A172 (cell line): ENCODE results near the gene CHD6. TPM values are rescaled to one million over a fixed set of nuclear protein-coding genes. Genes with fewer than 3 reads are reported as not detected.

ENCODE experiments used
- DNase-seq: peaks from one replicate; pipeline ENCODE4 v3.0.0-alpha.2; 2015; ENCODE audit warnings: low spot score
- total RNA-seq: library from RNA; depleted of rRNA; stranded (reverse); fragments of >200 nt; shearing (Covaris generic); gene quantifications from 2 replicates; pipeline ENCODE4 v1.2.3, GENCODE V29; 2014

The CHD6 gene
- total RNA-seq, 1 experiment from 2014 or later = 17.0 TPM

DNA sequence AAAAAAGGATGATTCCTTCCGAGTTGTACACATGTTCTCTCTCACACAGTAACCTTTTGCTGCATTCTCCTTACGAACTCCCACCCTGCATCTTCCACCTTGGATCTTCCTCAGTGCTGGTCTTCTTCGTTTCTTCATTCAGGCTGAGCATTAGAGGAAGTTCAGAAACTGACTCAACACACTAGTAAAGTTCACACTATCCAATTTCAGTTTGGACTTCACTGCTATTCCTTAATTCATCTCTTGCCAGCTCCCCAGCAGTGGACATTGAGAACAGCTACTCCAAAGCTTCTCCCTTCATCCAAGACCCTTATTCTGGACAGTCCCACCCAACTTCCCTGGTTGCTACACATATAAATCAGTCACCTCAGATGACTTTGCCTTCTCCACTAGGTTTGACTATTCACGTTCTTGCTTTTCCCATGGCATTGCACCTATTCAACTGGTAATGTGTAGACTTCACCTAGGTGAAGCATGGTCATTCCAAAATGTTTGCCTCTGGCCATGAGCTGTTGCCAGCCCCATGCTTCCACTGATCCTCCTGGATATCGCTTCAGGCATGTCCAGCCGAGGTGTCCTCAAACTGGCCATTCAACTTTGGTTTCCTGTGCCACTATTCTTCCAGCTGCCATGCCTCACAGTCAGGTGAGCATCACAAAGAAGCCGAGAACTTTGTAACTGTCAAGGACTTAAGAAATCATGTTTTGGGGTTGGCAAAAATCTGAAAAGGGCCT, 147.6 kb downstream of the CHD6 start:
- DNase-seq = no peak

- no peak for DNase-seq
Measured at GRCh38 chr20:41469868-41470267, 148.3 kb downstream of the CHD6 start.

GRCh38 chr20:41468994-41469600, 149.1 kb downstream of the CHD6 start:
- DNase-seq = no peak

GRCh38 chr20:41467690-41468089, 150.5 kb downstream of the CHD6 start:
- DNase-seq = no peak

- DNase-seq = no peak
Measured at GRCh38 chr20:41467220-41467619, 151.0 kb downstream of the CHD6 start.

DNA sequence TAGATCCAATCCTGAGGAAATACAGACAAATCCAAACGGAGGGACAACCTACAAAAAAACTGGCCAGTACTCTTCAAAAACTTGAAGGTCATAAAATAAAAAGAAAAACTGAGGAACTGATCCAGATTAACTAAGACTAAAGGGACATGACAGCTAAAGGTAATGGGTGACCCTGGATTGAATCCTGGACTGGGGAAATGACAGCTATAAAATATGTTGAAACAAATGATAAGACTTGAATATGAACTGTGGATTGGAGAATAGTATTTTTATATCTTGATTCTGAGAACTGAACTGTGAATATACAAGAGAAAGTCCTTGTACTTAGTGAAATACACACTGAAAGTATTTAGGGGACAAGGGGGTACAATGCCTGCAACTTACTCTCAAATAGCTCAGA, 154.6 kb downstream of the CHD6 start:
- DNase-seq = no peak

- DNase-seq = no peak
Measured at GRCh38 chr20:41462372-41463161, 155.6 kb downstream of the CHD6 start.

DNA sequence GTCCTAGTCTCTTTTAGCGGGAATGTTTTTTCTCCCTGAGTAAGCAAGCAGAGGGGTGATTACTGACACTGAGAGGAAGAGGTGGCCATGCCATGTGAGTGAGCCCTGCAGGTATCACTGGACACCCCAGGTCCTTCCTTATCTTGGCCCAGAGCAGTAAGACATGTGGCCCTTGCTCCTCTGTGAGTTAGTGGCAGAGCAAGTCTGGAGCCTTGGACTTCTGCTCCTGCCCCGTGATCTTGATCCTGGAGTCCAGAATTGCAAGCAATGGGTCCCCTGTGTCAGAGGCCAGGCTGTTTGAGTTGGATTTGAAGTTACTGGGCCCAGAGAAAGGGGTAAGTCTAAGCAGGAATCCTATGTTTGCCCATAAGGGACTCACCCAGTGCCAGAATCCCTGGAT, 159.4 kb downstream of the CHD6 start:
- no peak for DNase-seq

DNA sequence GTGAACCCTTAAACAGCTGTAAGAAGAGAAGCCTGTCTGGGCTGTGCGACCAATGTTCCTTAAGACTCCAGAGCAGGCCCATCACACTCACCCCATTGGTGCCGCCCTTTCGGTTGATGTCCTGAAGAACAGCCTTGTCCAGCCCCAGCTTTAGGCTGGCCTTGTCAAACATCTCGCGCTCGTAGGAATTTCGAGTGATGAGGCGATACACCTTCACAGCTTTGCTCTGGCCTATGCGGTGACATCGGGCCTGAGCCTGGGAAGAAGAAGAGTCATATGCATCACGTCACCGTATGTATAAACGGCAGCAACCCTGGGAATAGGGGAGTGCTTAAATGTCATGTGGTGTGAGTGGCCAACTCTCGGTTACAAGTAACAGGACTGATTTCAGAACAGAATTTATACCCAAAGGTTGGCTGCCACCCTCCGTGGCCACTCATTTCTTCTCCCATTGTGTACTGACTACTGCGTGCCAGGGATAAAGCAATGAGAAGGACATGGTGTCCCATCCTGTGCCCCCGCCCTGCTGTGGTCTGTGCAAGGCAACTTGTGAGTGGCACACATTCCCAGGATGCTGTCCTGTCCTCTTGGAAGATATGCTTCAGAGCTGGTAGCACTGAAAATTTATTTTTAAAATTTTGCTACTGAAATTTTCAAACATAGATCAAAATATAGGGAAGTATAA, 160.9 kb downstream of the CHD6 start:
- DNase-seq = no peak

- DNase-seq = no peak
Measured at GRCh38 chr20:41456351-41456750, 161.8 kb downstream of the CHD6 start.

GRCh38 chr20:41454250-41454649, 163.9 kb downstream of the CHD6 start:
- no peak for DNase-seq

DNA sequence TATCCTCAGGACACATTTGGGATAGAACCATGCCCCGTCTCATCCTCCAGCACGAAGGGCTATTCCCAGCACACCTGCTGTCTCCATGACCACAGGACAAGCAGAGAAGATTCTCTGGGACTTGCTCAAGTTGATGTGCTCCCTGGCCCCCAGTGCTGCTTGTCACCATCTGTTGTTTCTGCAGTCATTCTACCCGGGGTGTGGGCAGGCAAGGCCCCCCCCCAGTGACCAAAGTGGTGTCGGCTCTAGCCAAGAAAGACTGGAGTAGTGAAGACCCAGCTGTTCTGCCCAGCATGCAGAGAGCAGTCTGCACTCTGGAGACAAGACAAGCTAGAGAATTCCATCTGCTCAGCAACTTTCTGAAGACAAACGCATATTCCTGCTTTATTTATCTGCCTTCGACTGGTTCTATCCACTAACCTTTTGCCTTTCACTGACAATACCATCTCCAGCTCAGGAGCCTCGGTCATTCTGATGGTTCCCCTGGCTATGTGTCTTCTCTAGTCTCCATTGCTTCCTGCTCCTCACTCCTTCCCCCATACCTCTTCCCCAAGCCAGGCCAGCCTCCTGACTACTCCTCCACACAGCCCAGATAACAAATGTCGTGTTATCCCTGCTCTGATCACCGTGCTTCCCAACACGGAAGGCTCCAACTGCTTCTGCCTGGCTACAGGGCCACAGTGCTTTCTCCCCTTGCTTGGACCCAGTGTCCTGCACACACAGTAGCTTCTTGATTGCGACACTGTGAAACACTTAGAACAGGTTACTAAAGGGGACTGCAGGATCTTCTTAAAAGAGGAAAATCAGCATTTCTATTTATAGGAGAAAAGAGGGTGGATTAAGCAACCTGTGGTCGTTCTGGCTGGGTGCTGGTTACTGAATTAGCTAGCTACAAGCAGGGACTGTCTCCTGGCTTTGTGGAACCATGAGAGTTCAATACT, 164.9 kb downstream of the CHD6 start:
- no peak for DNase-seq

- no peak for DNase-seq
Measured at GRCh38 chr20:41452226-41452625, 166.0 kb downstream of the CHD6 start.

DNA sequence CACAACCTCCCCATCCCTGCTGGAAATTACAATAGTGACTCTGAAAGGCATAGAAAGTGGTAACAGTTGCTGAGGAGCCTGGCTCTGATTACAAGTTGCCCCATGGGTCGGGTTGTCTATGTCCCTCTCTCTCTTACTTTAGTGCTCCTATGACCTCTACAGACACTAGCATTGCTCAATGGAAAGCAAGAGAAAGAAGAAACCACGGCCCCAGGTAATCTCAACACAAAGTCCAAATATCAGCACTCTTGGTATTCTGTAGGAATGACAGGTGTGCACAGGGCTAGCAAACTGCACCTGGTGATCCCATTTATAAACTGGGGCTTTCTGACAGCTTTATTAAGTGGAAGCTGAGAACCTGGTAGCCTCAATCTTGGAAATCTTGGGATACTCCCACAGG, 171.2 kb downstream of the CHD6 start:
- no peak for DNase-seq

DNA sequence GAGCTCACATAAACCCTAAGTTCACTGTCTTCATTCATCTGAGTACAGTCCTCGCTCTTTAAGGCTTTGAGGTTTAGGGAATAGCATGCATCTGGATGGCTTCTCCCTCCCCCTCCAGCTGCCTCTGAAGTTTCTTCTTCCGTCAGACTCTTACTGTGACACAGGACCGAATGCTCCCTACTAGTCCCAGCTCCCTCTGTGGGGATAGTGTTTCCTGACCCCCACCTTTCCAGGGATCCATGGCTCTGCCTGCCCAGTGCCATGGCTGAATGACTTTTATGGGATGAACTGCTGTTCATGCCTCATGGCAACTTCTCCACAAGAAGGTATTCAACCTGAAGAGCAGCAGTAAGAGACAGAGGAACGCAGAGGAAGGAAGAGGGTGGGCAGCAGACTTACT, 171.7 kb downstream of the CHD6 start:
- no peak for DNase-seq

- no peak for DNase-seq
Measured at GRCh38 chr20:41444821-41445220, 173.4 kb downstream of the CHD6 start.

DNA sequence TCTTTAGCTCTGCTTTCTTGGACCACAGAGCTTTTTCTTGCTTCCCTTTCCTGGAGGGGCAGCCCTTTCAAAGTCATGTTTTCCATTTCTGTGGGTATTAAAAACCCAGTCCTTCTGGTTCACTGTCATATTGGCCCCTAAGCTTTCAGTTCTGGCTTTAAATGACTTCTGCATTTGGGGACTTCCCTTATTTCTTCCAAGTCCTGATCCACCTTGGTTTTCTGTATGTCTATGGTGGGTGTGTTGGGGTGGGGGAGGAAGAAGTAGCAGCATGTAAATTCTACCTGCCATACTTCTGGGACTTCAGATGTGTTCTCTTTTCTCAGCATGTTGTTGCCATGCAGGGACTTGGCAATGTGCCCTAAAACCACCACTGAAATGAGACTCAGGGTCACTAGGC, 174.5 kb downstream of the CHD6 start:
- no peak for DNase-seq

- DNase-seq = no peak
Measured at GRCh38 chr20:41440882-41441281, 177.3 kb downstream of the CHD6 start.

- DNase-seq = no peak
Measured at GRCh38 chr20:41437836-41438235, 180.3 kb downstream of the CHD6 start.

DNA sequence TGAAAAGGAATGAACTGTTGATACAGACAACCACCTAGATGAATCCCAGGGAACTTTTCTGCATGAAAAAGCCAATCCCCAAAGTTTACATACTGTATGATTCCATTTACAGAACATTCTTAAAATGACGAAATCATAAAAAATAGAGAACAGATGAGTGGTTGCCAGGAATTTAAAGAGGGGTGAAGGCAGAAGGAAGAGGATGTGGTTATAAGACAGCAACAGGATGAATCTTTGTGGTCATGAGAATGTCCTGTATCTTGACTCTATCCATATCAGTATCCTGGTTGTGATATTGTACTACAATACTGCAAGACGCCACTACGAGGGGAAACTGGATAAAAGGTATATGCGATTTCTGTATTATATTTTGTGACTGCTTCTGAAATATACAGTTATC, 181.5 kb downstream of the CHD6 start:
- peak; percentile 45 for DNase-seq

DNA sequence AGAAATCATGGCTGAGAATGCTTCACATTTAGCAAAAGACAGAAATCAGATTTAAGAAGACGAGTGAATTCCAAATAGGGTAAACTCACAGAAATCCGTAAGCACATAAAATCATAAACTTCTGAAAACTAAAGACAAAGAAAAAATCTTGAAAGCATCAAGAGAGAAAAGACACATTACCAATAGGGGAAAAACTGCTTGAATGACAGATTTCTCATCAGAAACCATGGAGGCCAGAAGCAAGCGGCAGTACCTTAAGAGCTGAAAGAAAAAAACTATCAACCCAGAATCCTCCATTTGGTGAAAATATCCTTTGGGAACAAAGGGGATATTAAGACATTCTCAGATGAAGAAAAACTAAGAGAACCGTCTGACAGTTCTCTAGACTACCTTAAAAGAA, 185.0 kb downstream of the CHD6 start:
- DNase-seq = no peak
